NAMALWA (cell line): ENCODE results near the gene MGLL.
"Not testable (repeated sequence)": the region's sequence is repeated elsewhere in the genome, so short reads cannot be mapped to it uniquely, and the experiment has no call there.

Experiments used
- DNase-seq: peaks from one replicate; pipeline ENCODE4 v3.0.0-alpha.2; 2015; ENCODE audit warnings: low spot score

Gene MGLL

DNA sequence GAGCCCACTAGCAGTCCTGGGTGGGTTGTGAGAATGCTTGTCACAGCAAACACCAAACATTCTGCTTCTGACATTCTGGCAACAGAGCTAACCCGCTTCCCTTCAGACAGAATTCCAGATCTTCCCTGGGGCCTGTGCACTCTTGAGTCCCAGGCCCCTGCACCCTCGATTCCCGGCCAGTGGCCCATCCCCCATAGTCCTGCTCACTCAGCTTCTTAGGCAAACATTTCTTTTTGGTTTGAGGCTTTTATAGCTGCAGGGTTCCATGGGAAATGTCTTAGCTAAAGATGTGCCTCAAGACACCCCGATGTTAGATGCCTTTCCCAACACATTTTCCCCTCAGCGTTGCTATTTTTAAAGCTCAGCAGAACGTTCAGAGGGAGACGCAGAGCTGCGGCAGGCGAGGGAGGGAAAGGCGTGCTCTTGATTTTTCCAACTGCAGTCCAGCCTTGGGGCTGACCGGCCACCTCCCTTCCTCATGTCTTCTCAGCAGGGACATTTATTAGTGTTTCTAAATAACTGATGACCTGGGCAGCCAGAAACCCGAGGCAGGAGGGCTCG lies 114.4 kb downstream of the MGLL start:
- no peak for DNase-seq

DNA sequence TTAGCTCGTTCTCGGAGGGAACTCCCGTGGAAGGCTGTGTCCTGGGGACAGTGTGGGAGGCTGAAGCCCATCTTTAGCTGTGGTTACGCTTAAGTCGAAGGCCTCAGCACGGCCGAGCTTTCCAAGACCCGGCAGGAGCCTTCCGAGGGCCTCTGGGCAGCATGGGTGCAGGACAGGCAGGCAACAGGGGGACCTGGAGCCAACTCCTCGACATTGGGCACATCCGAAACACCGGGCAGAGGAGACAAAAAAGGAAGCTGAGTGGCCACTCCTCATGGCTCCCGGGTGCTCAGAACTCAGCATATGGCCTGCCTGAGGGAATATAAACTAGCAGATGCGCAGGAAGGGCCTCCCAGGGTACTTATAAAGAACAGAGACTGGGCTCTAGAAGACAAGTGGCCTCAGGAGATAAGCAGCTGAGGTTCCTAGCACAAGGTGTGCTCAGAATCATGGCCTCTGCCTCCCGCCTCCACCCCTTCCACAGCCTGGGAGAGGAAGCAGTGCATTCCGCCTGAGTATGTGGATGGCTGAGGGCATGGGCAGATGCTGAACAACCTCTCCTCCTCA lies 115.4 kb downstream of the MGLL start:
- no peak for DNase-seq

DNA sequence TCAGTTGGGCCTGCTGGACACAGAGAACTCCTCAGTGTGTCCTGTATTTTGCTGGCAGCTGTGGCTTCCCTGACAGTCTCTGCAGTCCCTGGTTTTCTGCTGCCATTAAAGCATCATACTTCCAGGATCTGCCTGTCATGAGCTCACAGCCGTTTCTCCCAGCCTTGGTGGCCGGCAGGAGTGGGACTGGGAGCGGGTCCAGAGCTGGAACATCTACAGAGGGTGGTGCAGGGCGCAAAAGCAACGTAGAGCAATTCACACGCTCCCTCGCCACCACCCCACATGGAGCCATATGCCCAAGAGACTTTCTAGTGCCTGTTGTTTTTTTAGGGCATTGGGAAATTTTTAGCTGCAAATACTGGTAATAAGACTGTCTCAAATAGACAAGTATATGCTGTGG lies 116.0 kb downstream of the MGLL start:
- DNase-seq = no peak

DNA sequence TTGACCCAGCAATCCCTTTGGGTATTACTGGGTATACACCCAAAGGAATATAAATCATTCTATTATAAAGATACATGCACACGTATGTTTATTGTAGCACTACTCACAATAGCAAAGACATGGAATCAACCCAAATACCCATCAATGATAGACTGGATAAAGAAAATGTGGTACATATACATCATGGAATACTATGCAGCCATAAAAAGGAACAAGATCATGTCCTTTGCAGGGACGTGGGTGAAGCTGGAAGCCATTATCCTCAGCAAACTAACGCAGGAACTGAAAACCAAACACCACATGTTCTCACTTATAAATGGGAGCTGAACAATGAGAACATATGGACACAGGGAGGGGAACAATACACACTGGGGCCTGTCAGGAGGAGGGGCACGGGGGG lies 117.5 kb downstream of the MGLL start:
- not testable (repeated sequence) for DNase-seq

DNA sequence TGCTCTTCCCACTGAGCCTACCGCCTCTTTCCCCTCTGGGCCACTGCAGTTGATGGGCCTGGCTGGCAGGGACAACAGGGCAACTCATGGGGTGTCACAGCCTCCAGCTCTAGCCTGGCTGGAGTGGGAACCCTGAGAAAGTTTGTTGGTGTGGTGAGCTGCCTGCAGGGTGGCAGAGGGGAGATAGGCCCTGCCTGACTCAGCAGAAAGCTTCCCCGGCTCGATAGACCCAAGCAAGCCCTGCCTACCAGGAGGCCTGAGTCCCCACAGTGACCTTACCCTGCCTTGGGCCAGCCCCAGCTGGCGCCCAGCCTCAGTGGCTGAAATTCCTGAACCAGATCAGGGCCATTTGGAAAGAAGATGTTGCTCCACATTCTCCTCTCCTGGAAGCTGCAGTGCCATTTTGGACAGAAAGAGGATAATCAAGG lies 120.2 kb downstream of the MGLL start:
- DNase-seq = no peak

DNA sequence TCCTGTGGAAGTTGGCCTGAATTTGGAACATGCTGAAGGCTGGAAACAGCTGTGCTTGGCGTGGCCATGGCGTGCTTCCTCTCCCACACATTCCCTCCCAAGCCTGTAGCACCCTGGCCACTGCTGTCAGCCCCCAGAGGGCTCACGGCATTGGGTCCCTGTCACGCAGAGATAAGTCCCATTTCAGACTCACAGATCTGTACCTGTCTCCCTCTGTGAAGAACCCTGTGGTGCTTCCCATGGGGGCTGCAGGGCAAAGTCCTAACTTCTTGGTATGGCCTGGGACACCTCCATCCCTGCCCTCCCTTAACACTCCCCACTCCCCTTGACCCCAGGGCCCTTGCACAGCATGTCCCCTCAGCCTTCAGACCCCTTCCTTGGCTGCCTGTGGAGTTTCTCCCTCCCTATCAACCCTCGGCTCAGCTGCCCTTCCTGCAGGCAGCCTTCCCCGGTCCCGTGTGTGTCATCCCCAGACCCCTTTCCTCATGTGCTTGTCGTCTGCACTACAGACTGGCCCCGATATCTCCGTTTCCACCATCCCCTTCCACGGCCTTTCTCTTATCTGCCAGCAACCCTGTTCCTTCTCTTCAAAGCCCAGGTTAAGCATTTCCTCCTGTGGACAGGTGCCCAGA lies 120.9 kb downstream of the MGLL start:
- no peak for DNase-seq

DNA sequence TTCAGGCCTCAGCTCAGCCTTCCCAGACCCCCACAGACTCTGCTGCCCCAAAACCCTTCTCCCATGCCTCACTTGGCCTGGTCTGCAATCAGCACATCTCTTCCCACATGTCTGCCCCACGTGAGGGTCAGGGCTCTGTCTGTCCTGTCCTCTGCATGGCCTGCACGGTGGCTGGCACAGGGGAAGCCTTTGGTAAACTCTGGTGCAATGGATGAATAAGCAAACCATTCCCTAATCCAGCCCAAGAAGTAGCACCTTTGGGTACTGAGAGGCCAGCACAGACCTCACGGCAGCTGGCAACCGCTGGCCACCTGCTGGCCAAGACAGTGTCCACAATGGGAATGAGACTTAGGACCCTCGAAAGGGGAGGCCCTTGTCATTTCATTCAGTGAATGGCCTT lies 121.9 kb downstream of the MGLL start:
- DNase-seq = no peak

DNA sequence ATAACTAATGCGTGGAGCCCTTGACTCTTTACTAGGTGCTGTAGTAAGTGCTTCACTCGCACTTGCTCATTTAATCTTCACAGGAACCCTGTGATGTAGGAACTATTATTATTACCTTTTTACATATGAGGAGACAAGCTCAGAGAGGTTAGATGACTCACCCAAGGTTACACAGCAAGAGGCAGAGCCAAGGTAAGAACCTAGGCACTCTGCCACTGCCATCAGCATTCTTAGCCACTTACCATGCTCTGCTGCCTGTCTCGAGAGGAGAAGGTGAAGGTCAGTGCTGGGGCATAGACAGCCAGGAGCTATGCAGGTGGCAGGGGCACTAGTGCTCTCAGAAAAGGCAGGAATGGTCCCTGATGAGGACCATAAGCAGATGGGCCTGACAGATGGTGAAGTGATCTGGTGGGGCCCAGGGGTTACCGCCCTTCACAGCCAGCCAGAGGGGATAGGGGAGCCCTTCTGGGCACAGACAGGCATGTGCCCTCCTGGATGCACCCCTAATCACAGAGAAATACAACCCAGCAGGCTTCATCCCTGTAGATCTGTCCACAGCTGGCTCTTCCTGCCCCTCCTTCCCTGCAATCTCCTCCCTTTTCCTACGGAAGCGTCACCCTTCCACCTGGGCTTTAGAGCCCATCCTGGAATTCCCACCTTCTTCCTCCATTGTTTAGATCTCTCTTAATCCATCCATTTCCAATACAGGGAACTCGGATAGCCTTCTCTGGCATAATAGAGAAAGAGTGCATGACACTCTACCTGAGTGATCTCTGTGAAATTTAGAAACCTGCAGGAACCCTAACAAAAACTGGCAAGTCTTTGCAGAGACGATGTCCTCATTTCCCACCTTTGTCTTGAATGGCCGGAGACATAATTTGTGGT lies 122.7 kb downstream of the MGLL start:
- DNase-seq = no peak

DNA sequence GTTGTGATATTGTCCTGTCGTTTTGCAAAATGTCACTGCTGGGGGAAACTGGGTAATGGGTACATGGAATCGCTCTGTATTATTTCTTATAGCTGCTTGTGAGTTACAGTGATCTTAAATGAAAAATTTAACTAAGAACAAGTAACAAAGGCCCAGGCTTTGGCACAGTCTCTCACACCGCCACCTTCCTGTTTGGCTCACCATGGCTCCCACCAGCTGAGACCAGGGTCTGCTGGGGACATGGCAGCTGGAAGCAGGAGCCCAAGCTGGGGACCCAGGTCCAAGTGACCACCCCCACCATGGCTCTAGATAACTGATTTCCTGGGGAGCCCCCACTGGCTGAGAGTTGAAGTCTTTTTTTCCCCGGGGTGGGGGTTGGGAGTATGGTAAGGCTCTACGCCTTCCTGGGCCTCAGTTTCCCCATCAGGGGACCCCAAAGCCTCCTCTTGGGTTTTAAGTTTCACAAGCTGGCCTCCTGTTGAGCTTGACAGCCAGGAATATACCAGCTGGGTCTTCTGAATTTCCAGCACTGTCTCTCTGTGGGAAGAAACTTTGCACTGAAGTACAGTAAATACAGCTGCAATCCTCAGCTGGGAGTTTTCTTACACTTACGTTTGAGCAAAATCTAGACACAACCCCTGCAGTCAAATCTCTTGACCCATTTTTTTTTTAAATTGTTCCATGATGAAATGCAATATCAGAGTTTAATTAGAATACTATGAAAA lies 123.5 kb downstream of the MGLL start:
- DNase-seq = no peak

DNA sequence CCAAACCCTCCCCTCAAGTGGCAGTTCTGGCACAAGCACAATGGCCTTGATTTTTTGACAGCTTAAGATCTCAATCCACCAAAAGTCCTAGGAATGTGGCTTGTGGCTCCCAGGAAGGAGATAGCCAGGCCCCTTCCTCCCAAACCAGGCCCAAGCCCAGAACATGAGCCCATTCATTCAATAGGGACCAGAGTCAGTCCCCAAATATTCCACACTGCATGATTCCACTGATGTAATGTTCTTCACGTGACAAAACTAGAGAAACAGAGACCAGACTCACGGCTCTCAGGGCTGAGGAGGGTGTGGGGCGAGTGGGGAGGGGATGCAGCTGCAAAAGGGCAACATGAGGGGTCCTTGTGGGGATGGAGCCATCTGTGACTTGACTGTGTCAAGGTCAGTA lies 124.0 kb downstream of the MGLL start:
- no peak for DNase-seq

DNA sequence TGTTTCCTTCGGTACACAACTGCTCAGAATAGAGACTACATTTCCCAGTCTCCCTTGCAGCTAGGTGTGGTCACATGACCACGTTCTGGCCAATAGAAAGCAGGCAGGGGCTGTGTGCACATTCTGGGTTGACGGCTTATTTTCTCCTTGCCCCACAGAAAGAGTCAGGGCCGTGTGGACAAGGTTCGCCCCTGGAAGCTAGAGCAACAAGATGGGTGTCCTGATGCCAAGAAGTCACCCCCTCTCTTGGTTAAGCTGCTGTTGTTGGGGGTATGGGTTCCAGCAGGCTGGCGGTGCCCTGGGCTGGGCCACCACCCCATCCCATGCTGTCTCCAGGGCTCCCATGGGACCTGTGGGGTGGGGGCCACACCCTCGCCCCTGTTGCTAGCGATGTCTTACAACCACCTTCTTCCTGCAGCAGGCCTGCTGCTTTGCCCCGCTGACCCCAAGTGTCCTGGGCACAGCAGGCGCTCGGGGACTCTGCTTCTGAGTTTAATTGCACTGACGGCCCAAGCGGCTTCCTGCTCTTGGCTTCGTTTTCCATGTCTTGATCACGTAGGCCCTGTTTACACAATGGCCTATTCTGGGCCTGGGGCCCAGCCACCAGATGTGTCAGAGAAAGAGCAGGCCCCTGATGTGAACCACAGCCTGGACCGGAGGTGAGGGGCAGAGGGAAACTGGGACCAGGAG lies 124.6 kb downstream of the MGLL start:
- DNase-seq = peak; percentile 91

DNA sequence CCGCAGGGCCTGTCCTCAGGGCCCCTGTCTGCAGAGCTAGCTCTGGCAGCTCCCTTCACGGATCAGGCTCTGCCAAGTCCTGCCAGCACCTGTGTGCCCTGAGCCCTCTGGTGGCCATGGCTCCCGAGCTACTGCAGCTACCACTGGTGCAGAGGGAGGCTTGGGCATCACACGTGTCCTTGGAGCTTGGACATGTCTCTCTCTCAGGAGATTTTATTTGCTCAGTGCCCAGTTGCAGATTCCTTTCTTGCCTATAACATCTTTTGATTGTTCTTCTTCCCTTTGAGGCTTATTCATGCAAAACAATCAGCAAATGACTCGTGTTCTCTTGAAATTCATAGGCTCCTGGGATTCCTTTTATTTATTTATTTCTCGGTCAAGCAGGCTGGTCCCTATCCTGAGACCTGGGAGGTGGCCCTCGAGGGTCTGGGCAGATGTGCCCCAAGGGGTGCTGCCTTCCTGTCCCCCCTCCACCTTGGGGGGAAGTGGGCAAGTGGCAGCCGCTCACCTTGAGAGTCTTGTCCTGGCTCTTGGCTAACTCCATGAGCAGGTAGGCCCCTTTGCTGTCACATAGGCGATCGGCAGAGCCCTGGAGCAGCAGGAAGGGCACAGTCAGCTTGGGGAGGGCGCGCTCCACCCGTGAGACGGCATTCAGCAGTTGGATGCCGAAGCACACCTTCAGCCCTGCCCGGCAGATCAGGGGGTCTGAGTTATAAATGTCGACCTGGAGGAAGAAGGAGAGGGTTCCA lies 127.7 kb downstream of the MGLL start:
- peak; percentile 73 for DNase-seq

DNA sequence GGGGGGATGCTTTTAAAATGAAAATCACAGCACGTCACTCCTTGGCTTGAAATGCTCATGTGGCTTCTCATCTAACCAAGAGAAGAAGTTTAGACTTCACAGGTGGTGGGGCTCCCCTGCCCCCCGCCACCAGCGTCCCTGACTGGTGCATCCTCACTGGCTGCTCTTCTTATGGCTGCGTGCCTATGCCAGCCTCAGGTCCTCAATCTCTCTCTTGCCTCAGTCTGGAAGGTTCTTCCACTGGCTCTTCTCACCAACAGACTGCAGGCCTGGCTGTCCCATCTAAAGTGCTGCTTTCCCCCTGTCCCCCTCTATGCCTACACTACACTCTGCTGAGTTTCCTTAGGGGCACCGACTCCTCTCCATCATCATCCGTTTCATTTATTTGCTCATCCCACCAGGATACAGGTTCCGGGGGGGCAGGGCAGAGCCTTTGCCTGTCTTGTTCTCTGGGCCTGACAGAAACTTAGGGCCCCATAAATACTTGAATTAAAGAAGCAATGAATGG lies 128.9 kb downstream of the MGLL start:
- no peak for DNase-seq

DNA sequence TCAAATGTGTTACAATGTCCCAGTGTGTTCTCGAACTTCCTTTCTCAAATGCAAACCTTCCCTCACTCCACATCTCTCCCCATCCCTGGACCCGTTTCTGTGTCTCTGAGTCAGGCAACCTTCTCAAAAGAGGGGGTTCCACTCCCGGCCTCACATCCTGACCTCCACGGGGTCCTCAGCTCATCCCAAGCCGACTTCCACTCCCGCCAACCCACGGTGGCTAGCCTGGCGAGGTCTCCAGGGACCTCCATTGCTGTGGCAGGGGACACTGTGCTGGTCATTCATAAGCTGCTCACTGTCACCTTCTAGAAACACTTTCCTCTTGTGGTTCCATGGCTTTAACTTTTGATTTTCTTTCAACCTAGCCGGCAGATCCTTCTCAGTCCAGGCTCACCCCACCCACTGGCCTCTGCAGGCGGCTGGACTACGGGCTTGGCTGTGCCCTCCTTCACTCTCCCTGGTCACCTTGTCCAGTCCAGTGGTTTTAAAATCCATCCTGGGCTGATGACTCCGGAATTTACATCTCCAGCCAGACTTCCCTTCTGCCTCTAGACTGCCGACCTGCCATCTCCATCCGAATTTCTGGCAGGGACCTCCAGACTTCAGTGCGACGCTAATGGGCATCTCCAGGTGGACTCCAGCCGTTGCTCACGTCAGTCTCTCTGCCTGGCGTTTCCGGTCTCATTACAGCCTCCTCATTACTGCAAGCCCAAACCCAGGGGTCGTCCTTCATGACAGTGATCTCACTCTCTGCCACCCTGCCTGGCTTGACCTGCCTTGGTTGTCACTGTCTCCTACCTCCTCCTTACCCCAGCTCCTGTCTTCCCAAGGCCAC lies 129.6 kb downstream of the MGLL start:
- no peak for DNase-seq

DNA sequence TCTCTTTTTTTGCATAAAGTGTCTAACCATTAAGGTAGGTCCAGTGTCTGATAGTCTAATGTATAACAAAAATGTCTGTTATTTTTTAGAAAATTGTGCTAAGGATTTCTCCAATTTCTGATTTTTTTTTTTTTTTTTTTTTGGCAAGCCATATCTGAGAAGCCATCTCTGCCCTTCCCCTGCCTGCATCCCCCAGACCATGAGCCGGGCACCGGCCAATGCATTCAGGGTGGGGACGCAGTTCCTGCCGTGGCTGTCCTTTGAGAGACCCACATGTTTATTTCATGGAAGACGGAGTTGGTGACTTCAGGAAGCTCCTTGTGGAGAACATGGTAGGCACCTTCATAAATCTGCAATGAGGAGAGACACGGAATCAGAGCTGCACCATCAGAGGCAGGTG lies 130.3 kb downstream of the MGLL start:
- DNase-seq = no peak

DNA sequence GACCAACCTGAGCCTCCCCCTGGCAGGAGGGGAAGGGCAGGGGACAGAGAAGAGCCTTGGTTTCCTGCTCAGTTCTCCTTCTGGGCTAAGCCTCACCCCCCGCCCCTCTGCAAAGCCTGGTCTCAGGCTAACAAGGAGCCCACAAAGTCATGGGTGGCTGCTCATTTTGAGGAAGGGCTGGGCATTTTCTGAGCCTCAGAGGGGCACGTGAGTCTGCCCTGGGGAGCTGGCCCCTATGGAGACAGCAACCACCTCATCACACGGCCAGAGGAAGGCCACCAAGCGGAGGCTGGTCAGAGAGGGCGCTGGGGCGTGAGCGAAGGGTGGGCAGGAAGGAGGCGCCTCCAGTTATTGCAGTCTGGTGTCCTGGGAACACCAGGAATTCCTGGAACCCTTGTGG lies 130.8 kb downstream of the MGLL start:
- no peak for DNase-seq

DNA sequence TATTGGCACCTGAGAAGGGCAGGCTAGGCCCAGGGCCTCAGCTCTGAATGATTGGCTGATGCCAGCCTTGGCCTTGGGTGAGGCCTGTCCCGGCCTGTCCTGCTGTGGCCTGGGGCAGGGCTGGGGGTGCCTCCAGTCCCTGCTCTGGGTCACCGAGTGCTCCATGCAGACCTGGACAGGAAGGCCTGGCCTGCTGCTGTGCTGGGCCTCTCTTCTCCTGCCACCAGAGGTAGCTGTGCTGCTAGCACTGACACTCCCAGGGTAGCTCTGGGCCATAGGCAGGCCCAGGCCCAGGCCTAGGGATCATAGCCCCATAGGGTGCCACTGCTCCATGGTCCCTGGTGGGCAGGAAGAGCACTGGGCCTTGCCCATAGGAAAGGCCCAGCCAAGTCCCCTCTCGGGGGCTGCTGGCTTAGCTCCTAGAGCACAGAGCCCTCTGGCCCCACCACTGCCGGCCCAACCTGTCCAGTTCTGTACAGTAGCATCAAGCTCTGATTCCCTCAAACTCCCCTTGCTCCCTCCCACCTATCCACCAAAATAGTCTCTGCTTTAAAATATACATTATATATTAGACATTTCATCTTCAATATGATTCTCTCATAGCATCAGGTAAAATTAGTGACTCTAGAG lies 131.4 kb downstream of the MGLL start:
- peak; percentile 51 for DNase-seq

DNA sequence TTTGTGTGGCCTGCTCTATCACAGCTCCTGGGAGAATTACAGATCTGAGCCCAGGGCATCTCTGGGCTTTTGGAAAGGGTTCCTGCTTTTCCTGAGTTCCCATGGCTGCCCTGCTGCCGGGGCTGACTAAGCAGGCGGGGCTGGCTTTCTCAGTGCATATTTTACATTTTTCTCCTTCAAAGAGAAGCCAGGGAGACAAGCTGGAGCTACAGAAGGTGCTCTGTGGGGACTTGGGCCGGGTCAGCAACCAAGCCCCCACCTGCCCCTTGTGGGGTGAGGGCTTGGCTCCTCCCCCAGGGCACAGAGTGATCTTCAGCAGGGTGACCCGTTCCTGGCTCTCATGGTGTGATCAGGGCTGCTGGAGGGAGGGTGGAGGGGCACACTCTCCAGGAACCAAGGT lies 132.2 kb downstream of the MGLL start:
- no peak for DNase-seq

DNA sequence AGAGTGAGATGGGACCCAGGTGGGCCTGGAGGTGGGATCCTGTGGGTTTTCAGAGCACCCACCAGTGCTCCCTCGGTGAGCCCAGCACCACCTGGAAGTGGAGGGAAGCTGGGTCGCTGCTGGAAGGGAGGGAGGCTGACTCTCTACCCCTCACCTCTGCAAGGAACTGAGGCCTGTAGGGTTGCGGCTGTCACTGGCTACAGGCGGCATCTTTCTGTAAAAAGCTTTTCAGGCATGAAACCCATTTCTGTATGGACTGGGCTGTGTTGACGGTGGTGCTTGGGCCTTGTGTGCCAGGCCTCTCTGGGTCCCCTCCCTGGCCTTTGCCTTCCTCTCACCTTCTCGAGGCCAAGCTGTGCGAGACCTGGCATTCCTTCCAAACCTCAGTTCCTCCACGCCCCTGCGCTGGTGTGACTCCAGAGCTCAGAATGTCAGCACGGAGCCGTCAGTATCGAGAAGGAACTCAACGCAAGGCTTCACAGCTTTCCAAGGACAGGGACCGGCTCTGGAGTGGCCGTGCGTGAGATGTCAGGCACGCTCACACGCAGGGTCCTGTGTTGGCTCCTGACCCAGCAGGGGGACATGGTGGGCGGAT lies 133.0 kb downstream of the MGLL start:
- no peak for DNase-seq
